ENCODE data around the gene EFCAB6. TPM values are rescaled to one million over a fixed set of nuclear protein-coding genes. Genes with fewer than 3 reads are reported as not detected.

Gene EFCAB6
- total RNA-seq, 1 donor from 2014 or later, result 1.8 TPM

DNA sequence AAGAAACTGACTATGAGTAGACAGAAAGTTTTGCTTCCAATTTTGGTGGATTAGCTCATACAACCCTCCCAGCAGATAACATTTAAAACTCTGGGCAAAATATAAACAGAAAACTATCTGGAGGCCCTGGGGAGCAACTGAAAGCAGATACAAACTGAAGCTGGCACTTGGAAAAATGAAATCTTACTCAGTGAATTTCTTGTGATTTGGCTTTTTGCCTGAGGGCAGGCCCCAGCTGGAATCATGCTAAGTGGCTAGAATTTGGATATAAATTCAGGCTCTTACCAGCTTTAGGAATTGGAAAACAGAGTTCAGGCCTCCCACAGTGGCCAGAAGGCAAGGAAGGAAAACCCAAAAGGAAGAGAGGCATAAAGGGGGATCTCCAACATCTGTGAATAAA, 85.8 kb downstream of the EFCAB6 start:
- TF ChIP-seq, protein P1, sequence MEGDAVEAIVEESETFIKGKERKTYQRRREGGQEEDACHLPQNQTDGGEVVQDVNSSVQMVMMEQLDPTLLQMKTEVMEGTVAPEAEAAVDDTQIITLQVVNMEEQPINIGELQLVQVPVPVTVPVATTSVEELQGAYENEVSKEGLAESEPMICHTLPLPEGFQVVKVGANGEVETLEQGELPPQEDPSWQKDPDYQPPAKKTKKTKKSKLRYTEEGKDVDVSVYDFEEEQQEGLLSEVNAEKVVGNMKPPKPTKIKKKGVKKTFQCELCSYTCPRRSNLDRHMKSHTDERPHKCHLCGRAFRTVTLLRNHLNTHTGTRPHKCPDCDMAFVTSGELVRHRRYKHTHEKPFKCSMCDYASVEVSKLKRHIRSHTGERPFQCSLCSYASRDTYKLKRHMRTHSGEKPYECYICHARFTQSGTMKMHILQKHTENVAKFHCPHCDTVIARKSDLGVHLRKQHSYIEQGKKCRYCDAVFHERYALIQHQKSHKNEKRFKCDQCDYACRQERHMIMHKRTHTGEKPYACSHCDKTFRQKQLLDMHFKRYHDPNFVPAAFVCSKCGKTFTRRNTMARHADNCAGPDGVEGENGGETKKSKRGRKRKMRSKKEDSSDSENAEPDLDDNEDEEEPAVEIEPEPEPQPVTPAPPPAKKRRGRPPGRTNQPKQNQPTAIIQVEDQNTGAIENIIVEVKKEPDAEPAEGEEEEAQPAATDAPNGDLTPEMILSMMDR (IDR thresholded peaks at IDR 0.05; ENCODE audit: borderline replicate concordance), result no peak
- H3K9me3 ChIP-seq (replicated peaks), result no peaks in the 10 kb centered on the region
- H3K27ac ChIP-seq (replicated peaks), result peak overlapping the region; percentile 43
- no peaks in the 10 kb centered on the region for H3K27me3 ChIP-seq (ENCODE audit: low read depth)
- H3K36me3 ChIP-seq, result no peaks in the 10 kb centered on the region
- H3K4me3 ChIP-seq, result no peak overlapping the region
- no peak for DNase-seq
- peaks cover 12% of the 10 kb centered on the region for H3K4me1 ChIP-seq
- intact Hi-C loops (cut with micrococcal nuclease), result no loop called here

- H3K27me3 ChIP-seq (ENCODE audit: low read depth), result no peaks in the 10 kb centered on the region
- TF ChIP-seq, protein P1 (IDR thresholded peaks at IDR 0.05; ENCODE audit: borderline replicate concordance), result no peak
- DNase-seq, result no peak
- H3K27ac ChIP-seq (replicated peaks), result no peak overlapping the region
- H3K36me3 ChIP-seq, result no peaks in the 10 kb centered on the region
- intact Hi-C loops (cut with micrococcal nuclease), result no loop called here
- H3K4me3 ChIP-seq, result no peak overlapping the region
- H3K9me3 ChIP-seq (replicated peaks), result no peaks in the 10 kb centered on the region
- H3K4me1 ChIP-seq, result peaks cover 12% of the 10 kb centered on the region
Measured at GRCh38 chr22:43723816-43724215, 88.3 kb downstream of the EFCAB6 start.

GRCh38 chr22:43722444-43722843, 89.7 kb downstream of the EFCAB6 start:
- Histone ChIP-seq H3K36me3 (no peaks in the 10 kb centered on the region), H3K4me1 (peaks cover 12% of the 10 kb centered on the region), H3K4me3 (no peak overlapping the region), H3K27ac (replicated peaks) (no peak overlapping the region), H3K27me3 (ENCODE audit: low read depth) (no peaks in the 10 kb centered on the region), H3K9me3 (replicated peaks) (no peaks in the 10 kb centered on the region)
- no peak for DNase-seq
- TF ChIP-seq, protein P1 (IDR thresholded peaks at IDR 0.05; ENCODE audit: borderline replicate concordance), result no peak
- intact Hi-C loops (cut with micrococcal nuclease), result no loop called here

- no peak overlapping the region for H3K4me3 ChIP-seq
- H3K36me3 ChIP-seq, result peaks cover 7% of the 10 kb centered on the region
- H3K27me3 ChIP-seq (ENCODE audit: low read depth), result no peaks in the 10 kb centered on the region
- H3K4me1 ChIP-seq, result peaks cover 1% of the 10 kb centered on the region
- H3K27ac ChIP-seq (replicated peaks), result no peak overlapping the region
- DNase-seq, result no peak
- H3K9me3 ChIP-seq (replicated peaks), result no peaks in the 10 kb centered on the region
- TF ChIP-seq, protein P1 (IDR thresholded peaks at IDR 0.05; ENCODE audit: borderline replicate concordance), result no peak
- intact Hi-C loops (cut with micrococcal nuclease), result no loop called here
Measured at GRCh38 chr22:43720716-43721115, 91.4 kb downstream of the EFCAB6 start.

DNA sequence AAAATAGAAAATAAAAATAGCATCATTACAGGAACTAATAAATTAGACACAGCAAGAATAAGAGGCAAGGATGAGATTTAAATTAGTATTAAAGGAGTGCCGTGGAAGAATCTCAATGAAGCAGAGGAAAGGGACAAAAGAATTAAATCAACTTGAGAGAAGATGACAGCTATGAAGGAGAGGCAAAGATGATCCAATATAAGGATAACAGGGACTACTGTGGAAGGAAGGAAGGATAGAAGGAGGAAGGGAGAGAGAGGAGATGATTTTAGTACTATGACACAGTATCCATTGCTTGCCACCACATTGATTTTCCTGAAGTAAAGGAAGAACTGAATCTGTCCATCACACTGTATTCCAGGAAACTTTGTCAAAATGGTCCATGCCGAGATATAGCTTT, 98.0 kb downstream of the EFCAB6 start:
- no peak overlapping the region for H3K27ac ChIP-seq (replicated peaks)
- no peaks in the 10 kb centered on the region for H3K27me3 ChIP-seq (ENCODE audit: low read depth)
- intact Hi-C loops (cut with micrococcal nuclease), result no loop called here
- H3K36me3 ChIP-seq, result peaks cover 14% of the 10 kb centered on the region
- H3K4me1 ChIP-seq, result no peaks in the 10 kb centered on the region
- no peak overlapping the region for H3K4me3 ChIP-seq
- TF ChIP-seq, protein P1 (IDR thresholded peaks at IDR 0.05; ENCODE audit: borderline replicate concordance), result no peak
- DNase-seq, result no peak
- no peaks in the 10 kb centered on the region for H3K9me3 ChIP-seq (replicated peaks)

DNA sequence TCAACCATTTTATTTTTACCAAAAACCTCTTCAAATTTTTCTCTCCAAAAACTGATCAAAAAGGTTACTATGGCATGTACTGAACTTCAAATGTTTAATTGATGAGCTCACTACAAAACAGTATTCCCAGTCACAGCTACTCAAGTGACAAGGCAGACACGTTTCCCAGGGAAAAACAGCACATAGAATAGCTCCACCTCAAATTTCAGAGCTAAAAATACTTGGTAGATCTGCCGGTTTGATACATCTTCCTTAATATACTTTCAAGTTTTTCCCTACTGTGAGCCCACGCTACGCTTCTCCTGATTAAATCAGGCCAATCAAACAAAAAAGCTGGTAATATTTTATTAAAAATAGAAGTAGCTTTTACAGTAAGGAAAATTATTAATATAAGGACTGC, 100.4 kb downstream of the EFCAB6 start:
- intact Hi-C loops (cut with micrococcal nuclease), result no loop called here
- H3K9me3 ChIP-seq (replicated peaks), result no peaks in the 10 kb centered on the region
- DNase-seq, result no peak

More for the DNA sequence above, 100.4 kb downstream of the EFCAB6 start:
- Histone ChIP-seq H3K4me1 (no peaks in the 10 kb centered on the region), H3K27ac (replicated peaks) (no peak overlapping the region), H3K4me3 (no peak overlapping the region), H3K27me3 (ENCODE audit: low read depth) (no peaks in the 10 kb centered on the region), H3K36me3 (peaks cover 14% of the 10 kb centered on the region)
- TF ChIP-seq, protein P1 (IDR thresholded peaks at IDR 0.05; ENCODE audit: borderline replicate concordance), result no peak
